CD4-positive, alpha-beta T cell (primary cell): ENCODE measurements around the gene SARNP. TPM values are rescaled to one million over a fixed set of nuclear protein-coding genes. Genes with fewer than 3 reads are reported as not detected.
A peak's percentile ranks its signal among the peaks of the same experiment; 100 is the strongest.

Source experiments
- ATAC-seq: fragments of 200-7000 bp; cut with Tn5 transposase; one replicate; pipeline ENCODE4 v1.10.0; 2022; ENCODE audit warnings: mild to moderate bottlenecking; ENCODE audit not compliant: poor library complexity
- CTCF ChIA-PET: fragments of 350-600 bp; sonication (Branson Sonifier 250); formaldehyde crosslinking; loops from one replicate; lab custom pipeline; 2021; ENCODE audit warnings: antibody characterized with exemption, inconsistent platforms; lab: Charles Lee
- POLR2A ChIA-PET: fragments of 350-600 bp; sonication (Branson Sonifier 250); formaldehyde crosslinking; loops from one replicate; lab custom pipeline; 2021; ENCODE audit warnings: antibody characterized with exemption, inconsistent platforms; lab: Charles Lee
- DNase-seq, 14 experiments: peaks; one replicate each; pipeline ENCODE4 v3.0.0-alpha.2; 2013 to 2020; ENCODE audit warnings: mixed read lengths in 2 of 14
- H3K27ac ChIP-seq, 2 donors: one replicate each; pipeline versions ENCODE4 v1.5.1 to v1.7.0; 2013; ENCODE audit warnings: low read length in 2 of 2, low read depth in 1 of 2, mild to moderate bottlenecking in 1 of 2
- H3K27me3 ChIP-seq, 2 experiments: 1 replicate in 1 of 2; 2 replicates in 1 of 2; pipeline versions ENCODE4 v1.6.1 to v1.7.0; 2013; ENCODE audit warnings: low read length in 2 of 2, control low read depth in 1 of 2, mild to moderate bottlenecking in 1 of 2, moderate library complexity in 1 of 2; ENCODE audit not compliant: insufficient read depth in 2 of 2, control insufficient read depth in 1 of 2
- H3K36me3 ChIP-seq: one replicate; pipeline ENCODE4 v1.6.1; 2013; ENCODE audit warnings: low read length, control low read depth; ENCODE audit not compliant: insufficient read depth
- H3K4me1 ChIP-seq: one replicate; pipeline ENCODE4 v1.6.1; 2013; ENCODE audit warnings: low read length, control low read depth; ENCODE audit not compliant: insufficient read depth
- H3K4me3 ChIP-seq: one replicate; pipeline ENCODE4 v1.5.1; 2013; ENCODE audit warnings: mild to moderate bottlenecking, low read length, moderate library complexity
- H3K9me3 ChIP-seq, 2 experiments: 1 replicate in 1 of 2; 2 replicates in 1 of 2; pipeline versions ENCODE4 v1.6.1 to v1.7.0; 2013; ENCODE audit warnings: low read length in 2 of 2, mild to moderate bottlenecking in 2 of 2, control low read depth in 1 of 2, moderate library complexity in 1 of 2; ENCODE audit not compliant: control insufficient read depth in 1 of 2, insufficient read depth in 1 of 2
- H3K27ac Mint-ChIP-seq: one replicate; pipeline ENCODE4 v1.8.0; 2020; ENCODE audit warnings: mixed read lengths
- H3K27me3 Mint-ChIP-seq: one replicate; pipeline ENCODE4 v1.8.0; 2021; ENCODE audit warnings: mixed read lengths
- H3K36me3 Mint-ChIP-seq: one replicate; pipeline ENCODE4 v1.8.0; 2021; ENCODE audit warnings: low read depth, mixed read lengths
- H3K4me1 Mint-ChIP-seq: one replicate; pipeline ENCODE4 v1.8.0; 2021; ENCODE audit warnings: low read depth, mixed read lengths
- H3K4me3 Mint-ChIP-seq: one replicate; pipeline ENCODE4 v1.8.0; 2020; ENCODE audit warnings: mild to moderate bottlenecking, mixed read lengths
- H3K9me3 Mint-ChIP-seq: one replicate; pipeline ENCODE4 v1.8.0; 2020; ENCODE audit warnings: mixed read lengths
- intact Hi-C, 2 experiments: fragments of 100-400 bp; cut with DNase I in 1 of 2; cut with micrococcal nuclease in 1 of 2; formaldehyde crosslinking; loops; one replicate each; pipeline versions ENCODE4 v1.15.1 to v1.9.0; 2023 to 2025; cut with DNase I, micrococcal nuclease
- total RNA-seq, 174 experiments: library from RNA in 2 of 174; stranded (reverse) in 2 of 174; gene quantifications; one replicate each; pipeline ENCODE4 v1.2.3 and lab custom pipeline; 2021 to 2026
- TF ChIP-seq, protein P1 (sequence below): fragments of 200-600 bp; IDR thresholded peaks from one replicate; pipeline ENCODE4 v1.8.0; 2022; ENCODE audit warnings: antibody characterized with exemption, mild to moderate bottlenecking

SARNP gene
- total RNA-seq, 2 experiments from 2014 or later, result 38.2 to 38.6 TPM

GRCh38 chr12:55713721-55714120, 103.8 kb downstream of the SARNP start:
- H3K27me3 ChIP-seq, result peaks cover 0 to 6% of the 10 kb centered on the region in 2 experiments
- Mint-ChIP-seq H3K27me3 (peaks cover 16% of the 10 kb centered on the region), H3K4me1 (peaks cover 40% of the 10 kb centered on the region), H3K27ac (no peak overlapping the region), H3K9me3 (no peaks in the 10 kb centered on the region), H3K4me3 (peak overlapping the region; percentile 36), H3K36me3 (peaks cover 13% of the 10 kb centered on the region)
- no peak overlapping the region for H3K4me3 ChIP-seq
- TF ChIP-seq, protein P1, sequence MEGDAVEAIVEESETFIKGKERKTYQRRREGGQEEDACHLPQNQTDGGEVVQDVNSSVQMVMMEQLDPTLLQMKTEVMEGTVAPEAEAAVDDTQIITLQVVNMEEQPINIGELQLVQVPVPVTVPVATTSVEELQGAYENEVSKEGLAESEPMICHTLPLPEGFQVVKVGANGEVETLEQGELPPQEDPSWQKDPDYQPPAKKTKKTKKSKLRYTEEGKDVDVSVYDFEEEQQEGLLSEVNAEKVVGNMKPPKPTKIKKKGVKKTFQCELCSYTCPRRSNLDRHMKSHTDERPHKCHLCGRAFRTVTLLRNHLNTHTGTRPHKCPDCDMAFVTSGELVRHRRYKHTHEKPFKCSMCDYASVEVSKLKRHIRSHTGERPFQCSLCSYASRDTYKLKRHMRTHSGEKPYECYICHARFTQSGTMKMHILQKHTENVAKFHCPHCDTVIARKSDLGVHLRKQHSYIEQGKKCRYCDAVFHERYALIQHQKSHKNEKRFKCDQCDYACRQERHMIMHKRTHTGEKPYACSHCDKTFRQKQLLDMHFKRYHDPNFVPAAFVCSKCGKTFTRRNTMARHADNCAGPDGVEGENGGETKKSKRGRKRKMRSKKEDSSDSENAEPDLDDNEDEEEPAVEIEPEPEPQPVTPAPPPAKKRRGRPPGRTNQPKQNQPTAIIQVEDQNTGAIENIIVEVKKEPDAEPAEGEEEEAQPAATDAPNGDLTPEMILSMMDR, result no peak
- ChIA-PET CTCF (no interaction called here), POLR2A (no interaction called here)
- ATAC-seq (no peak), DNase-seq (no peak)
- H3K9me3 ChIP-seq, result no peaks in the 10 kb centered on the region
- H3K36me3 ChIP-seq, result peaks cover 4% of the 10 kb centered on the region
- peaks cover 29% of the 10 kb centered on the region for H3K4me1 ChIP-seq
- no peak overlapping the region for H3K27ac ChIP-seq
- intact Hi-C loops, result no loop called here

GRCh38 chr12:55712700-55713415, 104.7 kb downstream of the SARNP start:
- Histone ChIP-seq H3K36me3 (peaks cover 3% of the 10 kb centered on the region), H3K27ac (no peak overlapping the region), H3K4me1 (peaks cover 32% of the 10 kb centered on the region), H3K4me3 (no peak overlapping the region), H3K9me3 (no peaks in the 10 kb centered on the region), H3K27me3 (peaks cover 0 to 11% of the 10 kb centered on the region in 2 experiments)
- Mint-ChIP-seq H3K4me3 (peak overlapping the region; percentile 9), H3K4me1 (peaks cover 41% of the 10 kb centered on the region), H3K36me3 (peaks cover 13% of the 10 kb centered on the region), H3K27me3 (peaks cover 23% of the 10 kb centered on the region), H3K9me3 (no peaks in the 10 kb centered on the region), H3K27ac (no peak overlapping the region)
- no peak for DNase-seq
- no peak for ATAC-seq
- intact Hi-C loops, result no loop called here
- ChIA-PET POLR2A (no interaction called here), CTCF (no interaction called here)
- TF ChIP-seq, protein P1, result no peak

DNA sequence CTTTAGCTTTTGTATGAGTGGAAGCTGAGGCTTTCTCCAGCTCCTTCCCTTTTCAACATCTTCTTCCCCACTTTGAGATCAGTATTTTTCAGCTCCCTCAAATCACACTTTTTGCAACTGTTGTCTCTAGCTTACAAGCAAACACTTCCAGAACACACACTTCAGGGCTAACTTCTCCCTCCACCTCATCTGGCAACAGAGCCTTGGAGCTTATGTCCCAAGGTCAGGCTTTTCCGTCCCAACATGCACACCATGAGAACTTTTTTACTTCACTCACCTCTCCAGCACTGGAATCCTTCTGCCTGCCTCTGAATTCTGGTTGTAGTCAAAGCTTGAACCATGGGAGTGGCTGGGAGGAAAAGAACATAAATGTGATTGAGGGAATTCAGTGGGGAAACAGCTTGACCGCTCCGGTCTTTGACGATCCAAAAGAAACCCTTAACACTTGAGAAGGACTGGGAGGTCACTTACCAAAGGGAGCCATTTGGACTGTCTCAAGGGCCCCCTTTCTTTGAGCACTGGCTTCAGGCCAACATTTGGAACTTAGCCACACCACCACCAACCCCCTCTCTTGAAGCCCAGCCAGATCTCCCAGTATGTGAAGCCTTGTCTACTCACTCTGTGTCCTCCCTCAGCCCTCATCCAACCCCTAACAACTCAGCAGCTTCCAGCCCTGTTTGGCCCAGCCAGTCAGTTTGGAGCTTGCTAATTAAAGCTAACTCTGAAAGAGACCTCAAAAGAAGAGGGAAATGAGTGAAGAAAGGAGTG, 105.6 kb downstream of the SARNP start:
- TF ChIP-seq, protein P1, result no peak
- H3K27ac Mint-ChIP-seq, result no peak overlapping the region

More for the DNA sequence above, 105.6 kb downstream of the SARNP start:
- H3K9me3 ChIP-seq, result no peaks in the 10 kb centered on the region
- peaks cover 30% of the 10 kb centered on the region for H3K4me1 ChIP-seq
- H3K4me3 ChIP-seq, result no peak overlapping the region
- intact Hi-C loops, result no loop called here
- H3K27me3 ChIP-seq, result peaks cover 4 to 15% of the 10 kb centered on the region in 2 experiments
- H3K4me3 Mint-ChIP-seq, result peak overlapping the region; percentile 9
- H3K27ac ChIP-seq, result no peak overlapping the region
- DNase-seq (no peak), ATAC-seq (no peak)
- POLR2A ChIA-PET, result no interaction called here
- H3K36me3 Mint-ChIP-seq, result peaks cover 13% of the 10 kb centered on the region
- CTCF ChIA-PET, result interaction anchor here (1.5 kb wide), 1 partner anchor 18 kb away, joined by 3 read pairs; no protein-coding TSS in a partner anchor
- peaks cover 27% of the 10 kb centered on the region for H3K27me3 Mint-ChIP-seq
- H3K36me3 ChIP-seq, result no peaks in the 10 kb centered on the region
- no peaks in the 10 kb centered on the region for H3K9me3 Mint-ChIP-seq
- H3K4me1 Mint-ChIP-seq, result peaks cover 37% of the 10 kb centered on the region
